Uterus (tissue), 4 donors: Measurements from ENCODE around the gene LLGL1. TPM values are rescaled to one million over a fixed set of nuclear protein-coding genes. Genes with fewer than 3 reads are reported as not detected.
A peak's percentile ranks its signal among the peaks of the same experiment; 100 is the strongest.

ENCODE experiments used
- DNase-seq, 2 donors: peaks; one replicate each; pipeline ENCODE4 v3.0.0-alpha.2; 2019 to 2020
- H3K27ac ChIP-seq, 2 donors: fragments of 200-600 bp; sonication (generic); 1 replicate in 1 of 2; 2 replicates in 1 of 2; pipeline ENCODE4 v1.5.1; 2016 to 2018
- H3K27me3 ChIP-seq, 2 donors: fragments of 200-600 bp; sonication (generic); one replicate each; pipeline ENCODE4 v1.5.1; 2018 to 2019; ENCODE audit warnings: control low read depth in 1 of 2
- H3K36me3 ChIP-seq, 2 donors: fragments of 200-600 bp; sonication (generic); one replicate each; pipeline ENCODE4 v1.5.1; 2019; ENCODE audit warnings: control low read depth in 1 of 2
- H3K4me1 ChIP-seq, 2 donors: fragments of 200-600 bp; sonication (generic); one replicate each; pipeline ENCODE4 v1.5.1; 2018 to 2019; ENCODE audit warnings: control low read depth in 1 of 2
- H3K4me3 ChIP-seq, 2 donors: fragments of 200-600 bp; sonication (generic); 1 replicate in 1 of 2; 2 replicates in 1 of 2; pipeline ENCODE4 v1.5.1; 2018 to 2019; ENCODE audit warnings: mild to moderate bottlenecking in 1 of 2
- H3K9me3 ChIP-seq, 2 donors: fragments of 200-600 bp; sonication (generic); one replicate each; pipeline ENCODE4 v1.5.1; 2019; ENCODE audit warnings: control low read depth in 1 of 2
- POLR2A ChIP-seq, 2 donors: fragments of 450-650 bp; IDR thresholded peaks; one replicate each; pipeline ENCODE4 v1.6.1; 2016; ENCODE audit warnings: antibody characterized with exemption in 2 of 2, mild to moderate bottlenecking in 1 of 2, moderate library complexity in 1 of 2
- intact Hi-C: fragments of 100-400 bp; cut with DNase I; formaldehyde crosslinking; loops from one replicate; pipeline ENCODE4 v1.15.1; 2023; ENCODE audit warnings: low total_unique reads
- total RNA-seq, 4 donors: library from RNA; depleted of rRNA in 3 of 4; stranded (reverse); fragments of >200 nt in 3 of 4; gene quantifications; one replicate each; pipeline versions ENCODE4 v1.1.0 to v1.2.4, GENCODE V29; 2014 to 2023
- TF ChIP-seq, protein P1 (sequence below), 4 experiments: fragments of 200-600 bp in 2 of 4; fragments of 450-650 bp in 2 of 4; sonication (generic) in 2 of 4; IDR thresholded peaks; one replicate each; pipeline ENCODE4 v1.5.1; 2016 to 2019; ENCODE audit warnings: antibody characterized with exemption in 4 of 4, mild to moderate bottlenecking in 2 of 4, moderate library complexity in 1 of 4
- donor health status: DM: yes; HTN: yes; CAD: no.

The LLGL1 gene
- total RNA-seq, 4 donors from 2014 or later: 7.6 to 72.0 (median 23.1) TPM

DNA sequence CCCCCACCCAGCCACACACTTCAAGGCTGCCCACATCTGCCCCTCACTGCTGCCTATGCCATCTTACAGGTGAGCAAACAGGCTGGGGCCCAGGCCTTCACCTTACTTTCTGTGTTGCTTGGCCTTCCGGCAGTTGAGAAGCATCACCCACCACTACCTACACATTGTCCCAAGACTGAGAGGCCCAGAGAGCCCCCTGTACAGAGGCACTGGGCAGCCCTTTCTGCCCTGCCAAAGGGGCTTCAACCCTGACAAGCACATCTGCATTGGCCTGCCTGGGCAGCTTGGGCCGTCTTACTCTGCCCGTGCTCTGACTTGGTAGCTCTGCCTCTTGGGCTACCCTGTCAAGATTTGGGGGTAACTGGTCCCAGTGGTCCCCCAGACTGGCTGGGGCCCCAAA lies 36.2 kb downstream of the LLGL1 start:
- Histone ChIP-seq H3K27me3 (no peaks in the 10 kb centered on the region), H3K36me3 (no peaks in the 10 kb centered on the region), H3K4me1 (peaks cover 0 to 34% of the 10 kb centered on the region in 2 donors), H3K27ac (peak overlapping the region; percentile 86 to 93), H3K4me3 (peak overlapping the region; percentile 73 to 88), H3K9me3 (no peaks in the 10 kb centered on the region)
- intact Hi-C loops: no loop called here
- TF ChIP-seq, protein P1, sequence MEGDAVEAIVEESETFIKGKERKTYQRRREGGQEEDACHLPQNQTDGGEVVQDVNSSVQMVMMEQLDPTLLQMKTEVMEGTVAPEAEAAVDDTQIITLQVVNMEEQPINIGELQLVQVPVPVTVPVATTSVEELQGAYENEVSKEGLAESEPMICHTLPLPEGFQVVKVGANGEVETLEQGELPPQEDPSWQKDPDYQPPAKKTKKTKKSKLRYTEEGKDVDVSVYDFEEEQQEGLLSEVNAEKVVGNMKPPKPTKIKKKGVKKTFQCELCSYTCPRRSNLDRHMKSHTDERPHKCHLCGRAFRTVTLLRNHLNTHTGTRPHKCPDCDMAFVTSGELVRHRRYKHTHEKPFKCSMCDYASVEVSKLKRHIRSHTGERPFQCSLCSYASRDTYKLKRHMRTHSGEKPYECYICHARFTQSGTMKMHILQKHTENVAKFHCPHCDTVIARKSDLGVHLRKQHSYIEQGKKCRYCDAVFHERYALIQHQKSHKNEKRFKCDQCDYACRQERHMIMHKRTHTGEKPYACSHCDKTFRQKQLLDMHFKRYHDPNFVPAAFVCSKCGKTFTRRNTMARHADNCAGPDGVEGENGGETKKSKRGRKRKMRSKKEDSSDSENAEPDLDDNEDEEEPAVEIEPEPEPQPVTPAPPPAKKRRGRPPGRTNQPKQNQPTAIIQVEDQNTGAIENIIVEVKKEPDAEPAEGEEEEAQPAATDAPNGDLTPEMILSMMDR (IDR thresholded peaks at IDR 0.05): no peak
- no peak for TF ChIP-seq POLR2A (IDR thresholded peaks at IDR 0.05)
- DNase-seq: no peak

DNA sequence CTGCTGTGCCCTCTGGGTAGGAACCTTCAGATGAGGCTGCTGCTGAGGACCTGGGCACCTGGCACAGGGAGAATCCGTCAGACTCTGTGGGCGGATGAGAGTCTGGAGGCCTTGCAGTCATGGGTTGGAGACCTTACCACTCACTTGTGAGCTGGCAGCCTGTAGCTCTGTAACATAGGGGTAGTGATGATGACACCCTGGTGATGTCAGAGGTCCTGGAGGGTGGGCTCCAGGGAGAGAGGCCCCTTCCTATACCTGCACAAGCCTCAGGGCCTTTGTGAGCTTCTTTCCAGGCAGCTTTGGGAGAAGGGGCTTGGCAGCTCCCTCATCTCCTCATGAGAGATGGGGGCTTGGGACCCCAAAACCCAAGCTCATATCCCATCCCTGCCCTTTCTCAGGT lies 36.7 kb downstream of the LLGL1 start:
- TF ChIP-seq POLR2A (IDR thresholded peaks at IDR 0.05): no peak
- TF ChIP-seq, protein P1 (IDR thresholded peaks at IDR 0.05): no peak
- Histone ChIP-seq H3K4me1 (peaks cover 0 to 30% of the 10 kb centered on the region in 2 donors), H3K27ac (peak overlapping the region in 1 of 2 donors; percentile 93), H3K4me3 (no peak overlapping the region), H3K9me3 (no peaks in the 10 kb centered on the region), H3K27me3 (no peaks in the 10 kb centered on the region), H3K36me3 (no peaks in the 10 kb centered on the region)
- no peak for DNase-seq
- intact Hi-C loops: no loop called here

DNA sequence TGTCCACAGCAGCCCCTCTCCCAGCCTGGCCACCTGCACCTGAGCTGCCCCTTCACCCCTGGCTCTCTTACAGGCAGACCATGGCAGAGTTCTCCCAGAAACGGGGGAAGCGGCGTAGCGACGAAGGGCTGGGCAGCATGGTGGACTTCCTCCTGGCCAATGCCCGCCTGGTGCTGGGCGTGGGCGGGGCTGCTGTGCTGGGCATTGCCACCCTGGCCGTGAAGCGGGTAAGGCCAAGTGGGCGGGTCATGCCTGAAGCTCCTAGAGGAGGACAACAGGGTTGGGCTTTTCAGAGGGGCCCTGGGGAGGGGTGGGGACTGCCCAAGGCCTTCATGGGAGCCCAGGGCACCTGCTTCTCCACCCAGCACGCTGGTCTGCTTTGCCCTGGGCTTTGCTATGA lies 37.2 kb downstream of the LLGL1 start:
- H3K27ac ChIP-seq: no peak overlapping the region
- H3K36me3 ChIP-seq: no peaks in the 10 kb centered on the region
- TF ChIP-seq, protein P1 (IDR thresholded peaks at IDR 0.05): no peak
- TF ChIP-seq POLR2A (IDR thresholded peaks at IDR 0.05): no peak
- no peak overlapping the region for H3K4me3 ChIP-seq
- H3K4me1 ChIP-seq: peaks cover 0 to 25% of the 10 kb centered on the region in 2 donors
- DNase-seq: no peak
- H3K9me3 ChIP-seq: no peaks in the 10 kb centered on the region
- intact Hi-C loops: no loop called here
- H3K27me3 ChIP-seq: no peaks in the 10 kb centered on the region

DNA sequence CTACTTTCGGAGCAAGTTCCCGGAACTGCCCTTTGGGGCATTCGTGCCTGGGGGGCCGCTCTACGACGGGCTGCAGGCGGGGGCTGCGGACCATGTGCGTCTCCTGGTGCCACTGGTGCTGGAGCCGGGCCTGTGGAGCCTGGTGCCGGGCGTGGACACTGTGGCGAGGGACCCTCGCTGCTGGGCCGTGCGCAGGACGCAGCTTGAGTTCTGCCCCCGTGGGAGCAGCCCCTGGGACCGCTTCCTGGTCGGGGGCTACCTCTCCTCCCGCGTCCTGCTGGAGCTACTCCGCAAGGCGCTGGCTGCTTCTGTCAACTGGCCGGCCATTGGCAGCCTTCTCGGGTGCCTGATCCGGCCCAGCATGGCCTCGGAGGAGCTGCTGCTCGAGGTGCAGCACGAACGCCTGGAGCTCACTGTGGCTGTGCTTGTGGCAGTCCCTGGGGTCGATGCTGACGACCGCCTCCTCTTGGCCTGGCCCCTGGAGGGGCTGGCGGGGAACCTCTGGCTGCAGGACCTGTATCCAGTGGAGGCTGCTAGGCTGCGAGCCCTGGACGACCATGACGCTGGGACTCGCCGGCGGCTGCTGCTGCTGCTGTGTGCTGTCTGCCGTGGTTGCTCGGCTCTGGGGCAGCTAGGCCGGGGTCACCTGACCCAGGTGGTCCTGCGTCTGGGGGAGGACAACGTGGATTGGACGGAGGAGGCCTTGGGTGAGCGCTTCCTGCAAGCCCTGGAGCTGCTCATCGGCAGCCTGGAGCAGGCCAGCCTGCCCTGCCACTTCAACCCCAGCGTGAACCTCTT lies 38.6 kb downstream of the LLGL1 start:
- no peak overlapping the region for H3K27ac ChIP-seq
- intact Hi-C loops: no loop called here
- no peaks in the 10 kb centered on the region for H3K27me3 ChIP-seq
- H3K36me3 ChIP-seq: no peaks in the 10 kb centered on the region
- no peak overlapping the region for H3K4me3 ChIP-seq
- TF ChIP-seq POLR2A (IDR thresholded peaks at IDR 0.05): no peak
- DNase-seq: no peak
- peaks cover 0 to 21% of the 10 kb centered on the region in 2 donors for H3K4me1 ChIP-seq
- H3K9me3 ChIP-seq: no peaks in the 10 kb centered on the region

DNA sequence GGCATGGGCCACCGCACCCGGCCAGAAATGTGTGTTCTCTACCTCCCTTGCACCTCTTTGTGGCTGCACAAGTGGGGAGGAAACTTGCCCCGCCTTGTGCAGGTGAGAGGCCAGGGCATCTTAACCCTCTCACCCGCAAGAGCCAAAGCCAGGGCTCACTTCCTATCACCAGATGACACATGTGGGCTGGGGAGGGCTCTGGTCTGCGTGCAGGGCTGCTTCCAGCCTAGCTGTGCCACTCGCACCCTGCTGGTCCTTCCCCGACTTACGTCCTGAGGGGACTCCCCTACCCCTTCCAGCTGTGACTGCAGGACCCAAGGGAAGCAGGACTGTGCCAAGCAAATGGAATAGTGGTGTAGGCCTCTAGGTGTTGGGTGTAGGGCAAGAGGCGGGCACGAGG lies 41.9 kb downstream of the LLGL1 start:
- Histone ChIP-seq H3K27me3 (no peaks in the 10 kb centered on the region), H3K27ac (no peak overlapping the region), H3K9me3 (no peaks in the 10 kb centered on the region), H3K36me3 (no peaks in the 10 kb centered on the region), H3K4me3 (no peak overlapping the region), H3K4me1 (peaks cover 0 to 4% of the 10 kb centered on the region in 2 donors)
- DNase-seq: no peak
- no peak for TF ChIP-seq POLR2A (IDR thresholded peaks at IDR 0.05)
- TF ChIP-seq, protein P1 (IDR thresholded peaks at IDR 0.05): no peak
- intact Hi-C loops: no loop called here
